ENCODE results near the gene CCDC178. TPM values are rescaled to one million over a fixed set of nuclear protein-coding genes. Genes with fewer than 3 reads are reported as not detected.
"Not testable (repeated sequence)": the region's sequence is repeated elsewhere in the genome, so short reads cannot be mapped to it uniquely, and the experiment has no call there.

CCDC178 gene
- total RNA-seq, 1 experiment from 2014 or later = not detected

DNA sequence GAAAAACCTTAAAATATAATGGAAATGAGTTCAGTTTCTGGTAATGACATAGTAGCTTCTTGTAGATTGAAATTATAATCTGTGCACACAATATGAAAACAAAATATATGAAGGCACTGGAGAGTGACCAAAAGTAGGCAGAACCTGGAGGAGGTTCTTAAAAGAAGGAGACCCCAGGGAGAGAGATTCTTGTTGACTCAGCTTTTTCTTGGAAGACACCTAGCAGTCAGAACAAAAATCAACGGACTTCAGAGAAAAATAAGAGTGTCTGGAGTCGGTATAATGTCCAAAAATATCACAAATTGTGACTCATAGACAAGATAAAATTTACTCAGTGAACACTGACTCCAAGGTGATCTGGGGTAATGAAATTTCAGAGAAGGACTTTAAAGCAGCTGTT lies 286.5 kb downstream of the CCDC178 start:
- no peak for DNase-seq
- Histone ChIP-seq H3K36me3 (replicated peaks; ENCODE audit: control insufficient read depth, insufficient read depth, low read length) (no peaks in the 10 kb centered on the region), H3K27me3 (ENCODE audit: control insufficient read depth, insufficient read depth, low read length) (no peaks in the 10 kb centered on the region), H3K4me3 (ENCODE audit: insufficient read depth, low read depth, low read length) (no peak overlapping the region)

DNA sequence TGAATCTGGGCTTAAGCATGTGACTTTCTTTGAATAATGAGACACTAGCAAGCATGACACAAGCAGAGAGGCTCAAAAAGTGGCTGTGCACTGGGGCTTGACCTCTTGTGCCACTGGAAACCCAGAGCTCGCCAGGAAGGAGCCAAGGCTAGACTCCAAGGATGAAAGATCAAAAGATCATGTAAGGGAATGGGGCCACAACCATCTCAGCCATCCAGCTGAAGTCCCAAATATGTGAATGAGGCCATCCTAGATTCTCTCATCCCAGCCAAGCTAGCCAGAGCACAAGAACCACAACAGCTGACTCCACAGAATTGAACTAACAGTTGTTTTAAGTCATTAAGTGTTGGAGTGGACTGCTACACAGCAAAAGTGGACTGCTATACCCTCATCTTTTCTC lies 288.1 kb downstream of the CCDC178 start:
- Histone ChIP-seq H3K4me3 (ENCODE audit: insufficient read depth, low read depth, low read length) (no peak overlapping the region), H3K27me3 (ENCODE audit: control insufficient read depth, insufficient read depth, low read length) (no peaks in the 10 kb centered on the region), H3K36me3 (replicated peaks; ENCODE audit: control insufficient read depth, insufficient read depth, low read length) (no peaks in the 10 kb centered on the region)
- DNase-seq = no peak

DNA sequence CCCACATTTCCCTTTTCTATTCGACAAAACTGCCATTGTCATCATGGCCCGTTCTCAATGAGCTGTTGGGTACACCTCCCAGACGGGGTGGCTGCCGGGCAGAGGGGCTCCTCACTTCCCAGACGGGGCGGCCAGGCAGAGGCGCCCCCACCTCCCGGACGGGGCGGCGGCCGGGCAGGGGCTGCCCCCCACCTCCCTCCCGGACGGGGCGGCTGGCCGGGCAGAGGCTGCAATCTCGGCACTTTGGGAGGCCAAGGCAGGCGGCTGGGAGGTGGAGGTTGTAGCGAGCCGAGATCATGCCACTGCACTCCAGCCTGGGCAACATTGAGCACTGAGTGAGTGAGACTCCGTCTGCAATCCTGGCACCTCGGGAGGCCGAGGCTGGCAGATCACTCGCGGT lies 292.7 kb downstream of the CCDC178 start:
- DNase-seq; H3K27me3 ChIP-seq (ENCODE audit: control insufficient read depth, insufficient read depth, low read length); H3K36me3 ChIP-seq (replicated peaks; ENCODE audit: control insufficient read depth, insufficient read depth, low read length); H3K4me3 ChIP-seq (ENCODE audit: insufficient read depth, low read depth, low read length): not testable (repeated sequence)

DNA sequence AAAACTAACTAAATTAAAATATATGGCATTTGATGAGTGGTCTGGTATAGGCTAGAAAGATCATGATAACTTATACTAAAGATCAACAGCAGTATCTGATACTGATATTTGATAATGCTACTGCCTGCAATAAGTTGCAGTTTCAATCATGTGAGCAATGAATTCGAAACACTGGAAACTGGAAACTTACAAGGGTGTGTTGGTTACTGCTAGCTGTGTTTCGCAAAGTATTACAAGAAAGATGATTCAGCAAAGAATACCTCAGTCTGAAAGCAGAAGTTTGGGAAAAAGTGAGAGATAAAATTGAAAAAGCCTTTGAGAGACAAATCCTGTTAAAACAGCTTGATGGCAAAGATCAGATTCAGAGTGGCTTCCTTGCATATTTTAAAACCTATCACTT lies 294.5 kb downstream of the CCDC178 start:
- Histone ChIP-seq H3K27me3 (ENCODE audit: control insufficient read depth, insufficient read depth, low read length) (no peaks in the 10 kb centered on the region), H3K36me3 (replicated peaks; ENCODE audit: control insufficient read depth, insufficient read depth, low read length) (no peaks in the 10 kb centered on the region), H3K4me3 (ENCODE audit: insufficient read depth, low read depth, low read length) (no peak overlapping the region)
- DNase-seq = no peak

DNA sequence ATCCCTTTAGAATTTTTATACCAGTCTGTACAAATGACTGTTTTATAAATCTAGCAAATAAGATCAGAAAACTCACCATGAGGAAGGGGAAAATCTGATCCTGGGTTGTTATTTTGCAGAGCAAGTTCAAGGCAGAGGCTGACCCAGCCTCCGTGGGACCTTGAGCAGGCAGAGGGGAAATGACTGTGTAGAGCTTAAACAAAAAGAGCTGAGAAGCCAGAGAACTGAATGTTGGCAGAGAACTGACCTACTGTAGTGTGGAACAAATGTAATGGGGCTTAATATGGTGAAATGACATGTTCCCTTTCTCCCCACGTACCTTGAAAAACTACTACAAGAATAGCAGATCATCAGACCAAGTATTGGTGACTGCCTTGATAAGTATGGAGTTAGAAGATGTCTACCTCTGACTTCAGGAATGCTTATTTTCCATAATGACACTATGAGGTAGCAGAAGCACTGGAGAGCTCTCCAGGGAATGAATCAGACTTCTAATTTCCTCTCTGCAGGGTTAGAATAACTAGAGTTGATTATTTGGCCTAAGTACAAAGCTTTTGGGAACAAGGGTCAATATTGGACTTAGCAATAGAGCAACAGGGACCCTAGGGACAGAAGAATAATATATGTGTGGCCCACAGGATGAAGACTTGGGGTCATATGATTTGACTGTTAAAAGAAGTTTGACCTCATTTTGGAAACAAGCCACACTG lies 304.4 kb downstream of the CCDC178 start:
- H3K4me3 ChIP-seq (ENCODE audit: insufficient read depth, low read depth, low read length) = no peak overlapping the region
- H3K36me3 ChIP-seq (replicated peaks; ENCODE audit: control insufficient read depth, insufficient read depth, low read length) = no peaks in the 10 kb centered on the region
- H3K27me3 ChIP-seq (ENCODE audit: control insufficient read depth, insufficient read depth, low read length) = no peaks in the 10 kb centered on the region
- DNase-seq = no peak

DNA sequence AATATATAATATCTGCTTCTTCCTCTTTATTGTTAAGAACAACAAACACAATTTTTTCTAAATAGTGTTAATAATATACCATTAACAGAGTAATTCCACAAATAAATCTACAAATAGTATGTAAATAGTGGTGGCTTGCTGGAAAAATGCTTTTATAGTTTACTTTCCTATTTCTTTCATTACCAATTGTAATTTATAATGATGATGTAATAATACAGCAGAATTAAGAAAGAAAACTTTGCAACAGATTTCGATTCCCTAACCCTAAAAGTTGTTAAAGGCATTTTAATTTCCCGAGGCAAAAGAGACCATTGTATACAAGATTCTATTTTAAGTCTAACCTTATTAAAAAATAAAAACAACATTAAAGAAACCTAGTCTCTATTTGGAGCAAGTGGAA lies 307.9 kb downstream of the CCDC178 start:
- DNase-seq = no peak
- H3K4me3 ChIP-seq (ENCODE audit: insufficient read depth, low read depth, low read length) = no peak overlapping the region
- H3K27me3 ChIP-seq (ENCODE audit: control insufficient read depth, insufficient read depth, low read length) = no peaks in the 10 kb centered on the region
- no peaks in the 10 kb centered on the region for H3K36me3 ChIP-seq (replicated peaks; ENCODE audit: control insufficient read depth, insufficient read depth, low read length)

DNA sequence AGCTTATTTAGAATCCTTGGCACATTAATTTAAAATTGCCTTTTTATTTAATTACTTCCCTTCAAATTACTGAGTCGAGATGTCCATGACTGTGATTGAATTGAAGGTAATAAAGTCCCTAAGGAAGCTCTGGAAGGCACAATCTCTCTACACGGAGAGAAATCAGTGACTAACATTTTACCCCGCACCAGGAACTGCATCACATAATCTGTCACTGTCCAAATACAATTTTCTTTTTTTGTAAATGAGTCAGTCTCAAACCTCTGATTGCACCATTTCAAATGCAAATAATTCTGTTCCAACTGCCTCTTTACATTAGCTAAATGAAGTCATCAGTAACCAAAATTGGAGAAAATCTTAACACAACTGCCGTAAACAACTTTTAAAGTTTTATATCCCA lies 311.9 kb downstream of the CCDC178 start:
- DNase-seq = no peak
- Histone ChIP-seq H3K4me3 (ENCODE audit: insufficient read depth, low read depth, low read length) (no peak overlapping the region), H3K27me3 (ENCODE audit: control insufficient read depth, insufficient read depth, low read length) (no peaks in the 10 kb centered on the region), H3K36me3 (replicated peaks; ENCODE audit: control insufficient read depth, insufficient read depth, low read length) (no peaks in the 10 kb centered on the region)

DNA sequence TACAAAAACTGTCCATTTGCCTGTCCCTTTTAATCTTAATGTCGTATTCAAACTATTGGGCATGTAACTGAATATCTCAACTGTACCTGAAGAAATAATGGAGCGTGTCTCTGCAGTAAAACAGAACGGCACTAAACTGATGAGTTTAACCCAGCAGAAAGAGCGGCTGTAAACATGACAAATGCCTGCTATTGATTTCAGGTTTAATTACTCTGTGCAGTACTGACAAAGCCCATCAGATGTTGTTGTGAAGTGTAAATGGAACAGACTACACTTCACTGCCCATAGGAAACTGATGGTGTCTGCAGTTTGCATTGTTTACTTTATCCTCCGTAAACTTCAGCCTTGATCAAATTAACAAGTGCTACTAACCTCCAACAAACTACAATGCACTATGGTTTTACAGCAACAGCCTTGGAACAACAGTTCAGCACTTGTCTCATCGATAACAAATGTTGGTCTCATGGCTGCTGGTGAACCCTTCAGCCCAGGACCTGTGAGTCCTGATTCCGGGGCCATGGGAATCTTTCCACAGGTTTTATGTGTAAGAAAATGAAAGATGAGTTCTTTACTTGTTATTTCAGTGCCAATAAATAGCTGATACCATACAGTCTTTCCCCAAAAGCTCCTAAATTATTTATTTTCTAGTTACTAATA lies 316.5 kb downstream of the CCDC178 start:
- no peak for DNase-seq

DNA sequence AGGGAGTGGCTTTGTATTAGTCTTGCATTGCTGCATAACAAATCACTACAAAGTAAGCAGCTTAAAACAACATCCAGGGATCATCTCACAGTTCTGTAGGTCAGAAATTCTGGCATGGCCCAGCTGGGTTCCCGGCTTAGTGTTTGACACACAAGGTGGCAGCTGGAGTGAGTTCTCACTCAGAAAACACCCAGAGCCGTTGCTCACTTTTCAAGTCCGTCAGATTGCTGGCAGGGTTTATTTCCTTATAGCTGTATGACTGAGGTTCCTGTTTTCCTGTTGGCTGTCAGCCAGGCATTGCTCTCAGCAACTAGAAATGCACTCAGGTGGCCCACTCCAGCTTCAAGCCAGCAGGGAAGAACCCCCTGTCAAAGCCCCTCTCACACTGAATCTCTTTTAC lies 324.1 kb downstream of the CCDC178 start:
- H3K36me3 ChIP-seq (replicated peaks; ENCODE audit: control insufficient read depth, insufficient read depth, low read length) = no peaks in the 10 kb centered on the region
- H3K4me3 ChIP-seq (ENCODE audit: insufficient read depth, low read depth, low read length) = no peak overlapping the region
- H3K27me3 ChIP-seq (ENCODE audit: control insufficient read depth, insufficient read depth, low read length) = no peaks in the 10 kb centered on the region
- DNase-seq = no peak

More for the DNA sequence above, 316.5 kb downstream of the CCDC178 start:
- Histone ChIP-seq H3K4me3 (ENCODE audit: insufficient read depth, low read depth, low read length) (no peak overlapping the region), H3K36me3 (replicated peaks; ENCODE audit: control insufficient read depth, insufficient read depth, low read length) (no peaks in the 10 kb centered on the region), H3K27me3 (ENCODE audit: control insufficient read depth, insufficient read depth, low read length) (no peaks in the 10 kb centered on the region)

DNA sequence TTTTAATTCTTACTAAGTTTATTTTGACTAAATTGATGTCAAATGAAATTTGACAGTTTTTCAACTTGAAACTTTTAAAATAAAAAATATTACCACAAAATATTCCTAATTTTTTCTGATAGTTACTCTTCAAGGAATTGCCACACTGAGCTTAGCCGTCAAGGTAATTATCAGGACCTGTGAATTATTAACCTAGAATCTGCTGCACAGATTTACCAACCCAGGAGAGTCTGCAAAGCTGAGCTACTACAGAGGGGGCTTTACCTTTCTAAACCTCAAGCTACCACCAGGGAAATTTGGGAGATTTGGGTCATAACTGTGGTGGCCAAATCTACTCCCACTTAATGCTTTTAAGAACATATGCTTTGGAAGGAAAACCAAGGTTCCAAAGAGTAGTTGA lies 324.6 kb downstream of the CCDC178 start:
- no peaks in the 10 kb centered on the region for H3K27me3 ChIP-seq (ENCODE audit: control insufficient read depth, insufficient read depth, low read length)
- no peak for DNase-seq
- no peaks in the 10 kb centered on the region for H3K36me3 ChIP-seq (replicated peaks; ENCODE audit: control insufficient read depth, insufficient read depth, low read length)
- H3K4me3 ChIP-seq (ENCODE audit: insufficient read depth, low read depth, low read length) = no peak overlapping the region

DNA sequence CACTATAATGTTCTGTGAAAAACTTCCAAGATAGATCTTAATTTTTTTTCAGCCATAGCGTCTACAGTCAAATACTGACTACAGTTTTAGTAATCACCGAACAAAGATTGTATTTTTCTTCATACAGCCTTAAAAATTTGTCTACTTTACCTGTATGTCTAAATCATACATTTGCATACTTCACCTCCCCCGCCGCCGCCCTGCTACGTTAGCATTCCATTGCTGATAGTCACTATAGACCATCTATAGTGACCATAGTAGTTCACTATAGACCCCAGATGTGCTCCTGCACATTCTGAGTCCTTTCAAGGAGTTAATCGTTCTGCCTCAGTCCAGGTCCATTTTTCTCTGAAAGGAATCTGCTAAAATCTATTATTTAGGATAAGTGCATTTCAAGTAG lies 325.0 kb downstream of the CCDC178 start:
- Histone ChIP-seq H3K36me3 (replicated peaks; ENCODE audit: control insufficient read depth, insufficient read depth, low read length) (no peaks in the 10 kb centered on the region), H3K27me3 (ENCODE audit: control insufficient read depth, insufficient read depth, low read length) (no peaks in the 10 kb centered on the region), H3K4me3 (ENCODE audit: insufficient read depth, low read depth, low read length) (no peak overlapping the region)
- no peak for DNase-seq

DNA sequence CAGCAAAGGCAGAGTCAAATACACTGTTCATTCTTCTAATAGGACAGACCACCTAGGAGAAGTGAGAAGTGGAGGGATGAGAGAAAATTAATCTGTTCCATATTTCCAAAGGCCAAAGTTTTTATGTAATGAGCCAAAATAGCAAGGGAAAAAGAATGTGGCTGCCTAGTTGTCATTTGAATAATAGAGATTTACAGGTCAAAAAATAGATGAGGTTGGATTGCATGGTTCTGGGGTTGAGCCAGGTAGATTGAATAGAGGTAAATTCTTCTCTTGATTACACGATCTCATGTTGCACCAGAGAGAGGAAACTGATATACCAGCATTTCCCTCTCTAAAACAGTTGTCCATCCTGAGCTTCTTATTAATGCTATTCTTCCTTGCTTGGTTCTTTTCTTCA lies 325.8 kb downstream of the CCDC178 start:
- H3K27me3 ChIP-seq (ENCODE audit: control insufficient read depth, insufficient read depth, low read length) = no peaks in the 10 kb centered on the region
- no peak for DNase-seq
- no peak overlapping the region for H3K4me3 ChIP-seq (ENCODE audit: insufficient read depth, low read depth, low read length)
- H3K36me3 ChIP-seq (replicated peaks; ENCODE audit: control insufficient read depth, insufficient read depth, low read length) = no peaks in the 10 kb centered on the region

DNA sequence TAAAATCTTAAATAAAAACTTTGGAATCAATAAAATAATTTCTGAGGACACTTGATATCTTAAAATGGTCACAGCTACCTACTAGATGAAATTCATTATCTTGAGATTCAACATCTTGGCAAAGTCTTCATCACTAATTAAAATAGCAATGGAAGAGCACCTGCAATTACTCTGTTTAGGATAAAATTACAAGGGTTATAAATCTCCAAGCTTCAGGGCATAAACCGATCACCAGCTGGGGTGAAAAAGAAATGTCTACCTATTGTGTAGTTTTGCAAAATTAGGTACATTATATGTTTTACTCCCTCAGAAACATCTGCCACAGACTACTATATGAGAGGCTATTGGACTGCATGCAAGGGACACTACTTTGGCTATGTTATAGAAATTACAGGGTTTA lies 327.1 kb downstream of the CCDC178 start:
- H3K36me3 ChIP-seq (replicated peaks; ENCODE audit: control insufficient read depth, insufficient read depth, low read length) = no peaks in the 10 kb centered on the region
- no peak for DNase-seq
- no peak overlapping the region for H3K4me3 ChIP-seq (ENCODE audit: insufficient read depth, low read depth, low read length)
- H3K27me3 ChIP-seq (ENCODE audit: control insufficient read depth, insufficient read depth, low read length) = no peaks in the 10 kb centered on the region

DNA sequence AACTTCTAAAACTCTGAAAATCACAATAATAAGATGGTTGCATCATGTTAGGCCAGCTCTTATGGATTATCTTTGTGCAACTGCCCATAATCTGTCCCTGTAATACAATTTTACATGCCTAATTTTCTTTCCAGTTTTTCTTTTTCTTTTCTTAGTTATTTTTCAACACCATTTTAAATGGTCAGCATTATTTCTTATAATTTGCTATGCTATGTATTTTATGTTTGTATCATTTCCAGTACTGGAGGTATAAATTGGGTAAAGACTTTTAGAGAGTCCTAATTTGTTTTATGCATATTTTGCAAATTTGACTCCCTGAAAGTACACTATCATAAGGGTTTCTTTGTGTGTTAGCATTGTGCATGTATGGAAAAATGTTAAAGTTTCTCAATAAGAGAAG lies 333.0 kb downstream of the CCDC178 start:
- H3K36me3 ChIP-seq (replicated peaks; ENCODE audit: control insufficient read depth, insufficient read depth, low read length) = no peaks in the 10 kb centered on the region
- no peak for DNase-seq
- no peak overlapping the region for H3K4me3 ChIP-seq (ENCODE audit: insufficient read depth, low read depth, low read length)
- H3K27me3 ChIP-seq (ENCODE audit: control insufficient read depth, insufficient read depth, low read length) = no peaks in the 10 kb centered on the region

DNA sequence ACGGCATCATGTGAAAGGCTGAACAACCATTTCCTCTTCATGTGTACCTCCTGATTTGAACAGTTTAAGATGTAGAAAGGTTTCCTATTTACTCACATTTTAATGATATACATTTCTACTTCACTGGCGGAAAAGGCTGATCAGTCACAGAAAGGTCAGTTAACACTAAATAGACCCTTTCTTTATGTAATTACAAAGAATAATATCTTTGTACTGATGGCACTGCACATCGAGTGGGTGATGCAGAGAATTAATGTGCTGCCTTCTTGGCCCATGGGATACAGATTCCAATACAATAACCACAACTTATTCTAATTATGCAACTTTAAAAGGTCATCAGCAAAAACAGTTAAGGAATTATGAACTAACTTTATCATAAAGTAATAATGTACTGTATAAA lies 339.2 kb downstream of the CCDC178 start:
- no peaks in the 10 kb centered on the region for H3K36me3 ChIP-seq (replicated peaks; ENCODE audit: control insufficient read depth, insufficient read depth, low read length)
- H3K27me3 ChIP-seq (ENCODE audit: control insufficient read depth, insufficient read depth, low read length) = no peaks in the 10 kb centered on the region
- H3K4me3 ChIP-seq (ENCODE audit: insufficient read depth, low read depth, low read length) = no peak overlapping the region
- DNase-seq = no peak
